WERI-Rb-1 (cell line): Measurements from ENCODE around the gene KRT16.
"Not testable (repeated sequence)": the region's sequence is repeated elsewhere in the genome, so short reads cannot be mapped to it uniquely, and the experiment has no call there.

Experiments
- DNase-seq: peaks from one replicate; pipeline ENCODE4 v3.0.0-alpha.2; 2020
- H3K27ac ChIP-seq: fragments of 250-450 bp; sonication (Bioruptor Pico); 2 replicates; pipeline ENCODE4 v1.5.1; 2020; ENCODE audit warnings: mild to moderate bottlenecking, moderate library complexity
- H3K27me3 ChIP-seq: fragments of 250-450 bp; sonication (Bioruptor Pico); 2 replicates; pipeline ENCODE4 v1.5.1; 2021; ENCODE audit warnings: mild to moderate bottlenecking, low read depth, moderate library complexity; ENCODE audit not compliant: insufficient read depth, severe bottlenecking
- H3K36me3 ChIP-seq: fragments of 250-450 bp; sonication (Bioruptor Pico); 2 replicates; pipeline ENCODE4 v1.5.1; 2020; ENCODE audit warnings: mild to moderate bottlenecking, moderate library complexity
- H3K4me3 ChIP-seq: 2 replicates; pipeline ENCODE4 v1.5.1; 2011; ENCODE audit warnings: low read depth, mild to moderate bottlenecking, control low read depth, low read length
- H3K9me3 ChIP-seq: fragments of 250-450 bp; sonication (Bioruptor Pico); 2 replicates; pipeline ENCODE4 v1.5.1; 2021; ENCODE audit warnings: mild to moderate bottlenecking, moderate library complexity; ENCODE audit not compliant: severe bottlenecking
- TF ChIP-seq, protein P1 (sequence below): IDR thresholded peaks from 2 replicates; pipeline ENCODE4 v1.5.1; 2011; ENCODE audit warnings: low read depth, mild to moderate bottlenecking, control low read depth, inconsistent platforms, low read length

KRT16 gene

GRCh38 chr17:41624208-41625101 is 11.9 kb upstream of the KRT16 start, which contains the start of gene KRT17:
TSS of gene KRT17 (minus strand) at chr17:41624575. CDS start at chr17:41624509, 66 bp downstream.
- Histone ChIP-seq H3K27ac (no peak within 1 kb of the TSS), H3K27me3 (no peaks in the 10 kb centered on the region), H3K36me3 (no peaks in the 10 kb centered on the region), H3K4me3 (no peak within 1 kb of the TSS), H3K9me3 (no peaks in the 10 kb centered on the region)
- TF ChIP-seq, protein P1, sequence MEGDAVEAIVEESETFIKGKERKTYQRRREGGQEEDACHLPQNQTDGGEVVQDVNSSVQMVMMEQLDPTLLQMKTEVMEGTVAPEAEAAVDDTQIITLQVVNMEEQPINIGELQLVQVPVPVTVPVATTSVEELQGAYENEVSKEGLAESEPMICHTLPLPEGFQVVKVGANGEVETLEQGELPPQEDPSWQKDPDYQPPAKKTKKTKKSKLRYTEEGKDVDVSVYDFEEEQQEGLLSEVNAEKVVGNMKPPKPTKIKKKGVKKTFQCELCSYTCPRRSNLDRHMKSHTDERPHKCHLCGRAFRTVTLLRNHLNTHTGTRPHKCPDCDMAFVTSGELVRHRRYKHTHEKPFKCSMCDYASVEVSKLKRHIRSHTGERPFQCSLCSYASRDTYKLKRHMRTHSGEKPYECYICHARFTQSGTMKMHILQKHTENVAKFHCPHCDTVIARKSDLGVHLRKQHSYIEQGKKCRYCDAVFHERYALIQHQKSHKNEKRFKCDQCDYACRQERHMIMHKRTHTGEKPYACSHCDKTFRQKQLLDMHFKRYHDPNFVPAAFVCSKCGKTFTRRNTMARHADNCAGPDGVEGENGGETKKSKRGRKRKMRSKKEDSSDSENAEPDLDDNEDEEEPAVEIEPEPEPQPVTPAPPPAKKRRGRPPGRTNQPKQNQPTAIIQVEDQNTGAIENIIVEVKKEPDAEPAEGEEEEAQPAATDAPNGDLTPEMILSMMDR: no peak
- DNase-seq: no peak

DNA sequence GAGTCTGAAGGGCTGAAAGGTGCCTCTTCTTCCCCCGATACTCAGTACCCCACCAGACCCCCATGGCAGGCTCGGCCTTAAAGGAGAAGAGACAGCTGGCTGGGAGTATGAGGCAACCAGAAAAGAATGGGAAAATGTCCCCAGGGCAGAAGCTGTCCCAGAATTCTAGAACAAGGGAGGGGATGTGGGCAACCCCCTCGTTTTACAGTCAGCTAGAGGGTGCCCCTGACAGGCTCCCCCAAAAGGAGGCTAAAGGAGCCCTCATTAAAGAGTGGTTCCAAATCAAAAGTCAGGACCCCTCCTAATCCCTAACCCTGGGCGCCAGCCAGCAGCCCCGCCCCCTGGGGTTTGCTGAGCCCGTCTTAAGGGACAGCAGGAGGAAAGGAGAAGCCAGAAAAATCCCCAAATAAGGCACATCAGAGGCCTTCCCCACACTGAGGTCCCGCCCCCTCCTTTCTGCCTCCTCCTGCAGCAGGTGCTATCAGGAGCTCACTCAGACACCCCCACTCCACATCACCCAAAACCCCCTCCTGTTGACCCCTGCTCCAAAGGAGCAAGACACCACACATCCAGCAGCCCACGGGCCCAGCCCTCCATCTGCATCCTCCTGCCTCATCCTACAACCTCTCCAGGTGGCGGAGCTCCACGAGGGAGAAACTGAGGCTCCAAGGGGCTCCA is 10.8 kb upstream of the KRT16 start:
- H3K27ac ChIP-seq, H3K27me3 ChIP-seq, H3K36me3 ChIP-seq, H3K4me3 ChIP-seq, H3K9me3 ChIP-seq: not testable (repeated sequence)
- DNase-seq: peak; percentile 58

DNA sequence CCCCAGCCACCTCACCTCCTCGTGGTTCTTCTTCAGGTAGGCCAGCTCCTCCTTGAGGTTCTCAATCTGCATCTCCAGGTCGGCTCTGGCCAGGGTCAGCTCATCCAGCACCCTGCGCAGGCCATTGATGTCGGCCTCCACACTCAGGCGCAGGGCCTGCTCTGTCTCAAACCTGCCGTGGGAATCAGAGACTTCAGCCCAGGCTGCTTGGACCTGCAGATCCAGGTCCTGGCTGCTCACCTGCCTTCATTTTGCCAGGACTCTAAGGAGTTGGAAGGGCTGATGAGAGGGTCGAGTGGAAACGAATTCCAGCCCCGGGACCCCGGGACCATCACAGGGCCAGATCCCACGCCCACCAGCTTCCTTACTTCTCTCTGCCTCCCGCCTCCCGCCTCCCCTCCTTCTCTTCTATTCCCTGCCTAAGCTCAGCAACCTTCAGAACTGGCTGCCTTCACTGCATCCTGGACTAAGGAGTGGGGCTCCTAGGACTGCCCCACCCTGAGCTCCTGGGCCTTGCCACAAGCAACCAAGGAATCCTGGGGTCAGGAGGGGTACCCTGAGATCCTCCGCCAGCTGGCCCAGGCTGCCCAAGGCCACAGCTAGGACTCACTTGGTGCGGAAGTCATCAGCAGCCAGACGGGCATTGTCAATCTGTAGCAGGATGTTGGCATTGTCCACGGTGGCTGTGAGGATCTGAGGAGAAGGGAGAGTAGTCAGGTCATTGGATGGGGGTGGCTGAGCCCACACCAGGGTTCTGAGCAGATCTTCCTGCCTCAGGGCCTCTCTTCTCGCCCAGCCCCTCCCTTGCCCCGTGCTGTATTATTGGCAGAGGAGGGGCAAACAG is 10.0 kb upstream of the KRT16 start:
- not testable (repeated sequence) for H3K27me3 ChIP-seq, H3K27ac ChIP-seq, H3K36me3 ChIP-seq, DNase-seq, H3K9me3 ChIP-seq, H3K4me3 ChIP-seq

- H3K27ac ChIP-seq: no peak overlapping the region
- no peaks in the 10 kb centered on the region for H3K36me3 ChIP-seq
- no peak for DNase-seq
- H3K9me3 ChIP-seq: no peaks in the 10 kb centered on the region
- H3K27me3 ChIP-seq: no peaks in the 10 kb centered on the region
- H3K4me3 ChIP-seq: no peak overlapping the region
- TF ChIP-seq, protein P1: no peak
Measured at GRCh38 chr17:41621916-41622315, 9.3 kb upstream of the KRT16 start.

DNA sequence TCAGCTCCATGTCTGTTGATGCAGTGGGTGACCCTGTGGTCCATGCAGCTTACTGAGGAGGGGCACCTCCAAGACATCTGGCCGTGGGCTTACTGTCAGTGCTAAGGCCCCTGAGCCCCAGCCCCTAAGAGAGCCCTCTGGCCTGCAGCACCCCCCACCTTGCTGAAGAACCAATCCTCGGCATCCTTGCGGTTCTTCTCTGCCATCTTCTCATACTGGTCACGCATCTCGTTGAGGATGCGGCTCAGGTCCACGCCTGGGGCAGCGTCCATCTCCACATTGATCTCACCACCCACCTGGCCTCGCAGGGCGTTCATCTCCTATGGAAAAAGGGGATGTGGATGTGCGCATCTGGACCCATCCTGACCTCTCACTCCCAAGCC is 8.9 kb upstream of the KRT16 start:
- H3K27me3 ChIP-seq, H3K4me3 ChIP-seq, H3K36me3 ChIP-seq, H3K9me3 ChIP-seq, H3K27ac ChIP-seq, DNase-seq: not testable (repeated sequence)

GRCh38 chr17:41620583-41621434 is 8.2 kb upstream of the KRT16 start:
- Histone ChIP-seq H3K27me3 (no peaks in the 10 kb centered on the region), H3K4me3 (no peak overlapping the region), H3K36me3 (no peaks in the 10 kb centered on the region), H3K9me3 (no peaks in the 10 kb centered on the region), H3K27ac (no peak overlapping the region)
- TF ChIP-seq, protein P1: no peak
- DNase-seq: no peak

DNA sequence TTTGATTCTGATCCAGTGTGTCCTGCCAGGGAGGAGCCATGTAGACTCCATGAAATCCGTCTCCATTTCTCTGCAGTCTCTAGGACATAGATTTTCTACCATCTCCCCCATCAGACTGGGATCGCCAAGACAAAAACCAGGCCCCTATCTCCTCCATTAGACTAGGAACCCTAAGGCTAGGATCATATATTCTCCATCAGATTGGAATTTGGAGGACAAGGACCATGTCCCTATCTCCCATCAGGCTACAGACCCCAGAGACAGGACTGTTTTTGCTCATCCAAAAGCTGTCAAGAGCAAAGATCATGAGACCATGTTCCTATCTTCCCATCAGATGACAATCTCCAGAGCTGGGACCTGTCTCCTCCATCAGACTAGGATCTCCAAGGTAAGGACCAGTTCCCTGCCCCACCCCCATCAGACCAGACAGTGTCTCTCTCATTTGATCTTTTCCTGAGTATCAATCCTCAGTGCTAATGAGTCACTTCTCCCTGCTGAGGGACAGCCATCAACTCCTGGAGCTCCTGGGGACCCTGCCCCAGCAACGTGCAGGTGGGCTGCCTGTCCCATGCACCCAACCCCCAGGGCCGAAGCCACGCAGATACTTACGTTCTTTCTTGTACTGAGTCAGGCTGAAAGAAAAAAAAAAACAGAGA is 7.5 kb upstream of the KRT16 start:
- not testable (repeated sequence) for H3K36me3 ChIP-seq, H3K27me3 ChIP-seq, H3K4me3 ChIP-seq, H3K27ac ChIP-seq, H3K9me3 ChIP-seq, DNase-seq
